Brain microvascular endothelial cell (primary cell): Measurements from ENCODE around the gene CNST.
A peak's percentile ranks its signal among the peaks of the same experiment; 100 is the strongest.

Source experiments
- DNase-seq: peaks from one replicate; pipeline ENCODE4 v3.0.0-alpha.2; 2020
- H3K27ac ChIP-seq: fragments of 250-450 bp; sonication (Bioruptor Pico); 2 replicates; pipeline ENCODE4 v1.5.1; 2020; ENCODE audit warnings: mild to moderate bottlenecking, moderate library complexity
- H3K27me3 ChIP-seq: fragments of 250-450 bp; sonication (Bioruptor Pico); replicated peaks from 2 replicates; pipeline ENCODE4 v1.5.1; 2020; ENCODE audit warnings: mild to moderate bottlenecking
- H3K36me3 ChIP-seq: fragments of 250-450 bp; sonication (Bioruptor Pico); replicated peaks from 2 replicates; pipeline ENCODE4 v1.5.1; 2020; ENCODE audit warnings: mild to moderate bottlenecking
- H3K4me3 ChIP-seq: 2 replicates; pipeline ENCODE4 v1.5.1; 2011; ENCODE audit warnings: low read depth, mild to moderate bottlenecking, control low read depth, low read length, moderate library complexity
- in situ Hi-C: cut with HindIII; loops from 2 replicates; pipeline ENCODE4 v1.10.0; 2017; ENCODE audit warnings: low sequenced_read_pairs, low pct_ligation_motif_present
- TF ChIP-seq, protein P1 (sequence below): IDR thresholded peaks from 2 replicates; pipeline ENCODE4 v1.5.1; 2011; ENCODE audit warnings: low read depth, mild to moderate bottlenecking, moderate library complexity, low read length, control low read depth, inconsistent platforms; ENCODE audit errors: missing control alignments

Gene CNST

DNA sequence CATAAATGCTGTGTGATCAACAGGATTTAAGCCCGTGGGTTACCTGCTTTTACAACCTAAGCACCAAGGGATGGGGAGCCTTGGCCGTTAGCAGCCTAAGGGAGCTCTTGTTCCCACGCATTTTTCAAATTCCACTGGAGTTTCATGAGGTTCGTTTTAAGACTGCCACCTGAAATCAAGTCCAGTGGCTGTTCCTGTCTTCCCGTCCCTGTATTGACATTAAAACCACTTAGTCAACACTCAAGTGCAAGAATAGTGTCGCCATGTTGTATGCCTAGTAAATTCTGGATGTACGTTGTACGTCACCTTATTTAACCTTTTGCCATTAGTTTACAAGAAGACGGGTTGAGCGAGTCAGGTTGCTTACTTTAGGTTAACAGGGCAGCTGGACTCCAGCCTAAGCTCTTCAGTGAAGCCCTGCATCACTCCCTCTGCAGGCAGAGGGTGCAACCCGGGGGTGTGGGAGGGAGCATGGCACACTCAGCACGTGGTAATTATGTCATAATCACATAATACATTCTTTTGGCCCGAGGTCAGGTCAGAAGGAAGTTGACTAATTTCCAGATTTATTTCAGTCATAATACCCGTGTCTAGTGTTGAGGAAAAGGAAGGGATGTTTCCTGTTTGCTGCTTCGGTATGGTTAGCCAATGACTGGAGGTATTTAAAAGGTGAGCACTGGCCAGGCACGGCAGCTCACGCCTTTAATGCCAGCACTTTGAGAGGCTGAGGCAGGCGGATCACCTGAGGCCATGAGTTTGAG, 42.5 kb downstream of the CNST start:
- Histone ChIP-seq H3K36me3 (no peaks in the 10 kb centered on the region), H3K4me3 (no peak overlapping the region), H3K27me3 (no peaks in the 10 kb centered on the region), H3K27ac (peak overlapping the region; percentile 80)
- in situ Hi-C loops, result no loop called here
- TF ChIP-seq, protein P1, sequence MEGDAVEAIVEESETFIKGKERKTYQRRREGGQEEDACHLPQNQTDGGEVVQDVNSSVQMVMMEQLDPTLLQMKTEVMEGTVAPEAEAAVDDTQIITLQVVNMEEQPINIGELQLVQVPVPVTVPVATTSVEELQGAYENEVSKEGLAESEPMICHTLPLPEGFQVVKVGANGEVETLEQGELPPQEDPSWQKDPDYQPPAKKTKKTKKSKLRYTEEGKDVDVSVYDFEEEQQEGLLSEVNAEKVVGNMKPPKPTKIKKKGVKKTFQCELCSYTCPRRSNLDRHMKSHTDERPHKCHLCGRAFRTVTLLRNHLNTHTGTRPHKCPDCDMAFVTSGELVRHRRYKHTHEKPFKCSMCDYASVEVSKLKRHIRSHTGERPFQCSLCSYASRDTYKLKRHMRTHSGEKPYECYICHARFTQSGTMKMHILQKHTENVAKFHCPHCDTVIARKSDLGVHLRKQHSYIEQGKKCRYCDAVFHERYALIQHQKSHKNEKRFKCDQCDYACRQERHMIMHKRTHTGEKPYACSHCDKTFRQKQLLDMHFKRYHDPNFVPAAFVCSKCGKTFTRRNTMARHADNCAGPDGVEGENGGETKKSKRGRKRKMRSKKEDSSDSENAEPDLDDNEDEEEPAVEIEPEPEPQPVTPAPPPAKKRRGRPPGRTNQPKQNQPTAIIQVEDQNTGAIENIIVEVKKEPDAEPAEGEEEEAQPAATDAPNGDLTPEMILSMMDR, result peak; percentile 64
- DNase-seq, result peak; percentile 92

DNA sequence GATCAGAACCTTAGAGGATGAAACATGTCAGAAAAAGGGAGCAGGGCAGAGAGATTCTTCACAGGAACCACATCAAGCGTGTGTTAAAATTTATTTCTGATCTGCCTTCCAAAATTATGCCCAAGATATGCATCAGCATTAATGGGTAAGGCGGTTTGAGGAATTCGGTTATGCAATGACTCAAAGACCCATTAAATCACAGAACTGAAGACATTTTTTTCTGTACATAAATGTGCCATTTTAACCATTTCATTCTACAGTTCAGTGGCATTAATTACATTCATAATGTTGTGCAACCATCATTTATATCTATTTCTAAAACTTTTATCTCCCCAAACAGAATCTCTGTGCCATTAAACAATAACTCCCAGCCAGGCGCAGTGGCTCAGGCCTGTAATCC, 43.4 kb downstream of the CNST start:
- no peak for DNase-seq
- H3K4me3 ChIP-seq, result no peak overlapping the region
- H3K36me3 ChIP-seq, result no peaks in the 10 kb centered on the region
- TF ChIP-seq, protein P1, result no peak
- H3K27me3 ChIP-seq, result no peaks in the 10 kb centered on the region
- in situ Hi-C loops, result no loop called here
- H3K27ac ChIP-seq, result peak overlapping the region; percentile 80

DNA sequence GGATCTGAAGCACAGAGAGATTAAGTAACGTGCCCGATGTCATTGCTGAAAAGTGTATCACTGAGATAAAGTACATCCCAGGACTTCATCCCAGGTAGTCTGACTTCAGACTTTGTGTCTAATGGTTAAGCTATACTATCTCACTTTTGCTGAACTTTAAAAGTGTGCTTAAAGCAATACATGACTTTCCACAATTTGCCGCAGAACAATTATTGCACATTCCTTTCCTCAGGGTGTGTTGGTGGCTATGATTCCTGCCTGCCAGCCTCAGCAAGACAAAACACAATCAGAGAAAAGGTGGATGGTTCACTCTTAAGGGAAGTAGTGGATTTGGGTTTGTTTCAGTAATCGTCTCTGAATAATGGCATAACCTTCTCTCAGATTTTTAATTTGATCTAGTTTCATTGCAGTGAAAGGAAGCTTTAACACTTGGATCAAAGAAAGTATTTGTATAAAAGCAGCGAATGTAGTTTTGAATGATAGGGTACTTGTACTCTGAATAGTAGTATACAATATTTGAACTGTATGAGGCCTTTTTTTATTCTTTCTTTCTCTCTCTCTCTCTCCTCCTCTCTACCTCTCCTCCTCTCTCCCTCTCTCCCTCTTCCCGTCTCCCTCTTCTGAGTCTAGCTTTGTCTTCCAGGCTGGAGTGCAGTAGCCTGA, 47.0 kb downstream of the CNST start:
- in situ Hi-C loops, result no loop called here
- Histone ChIP-seq H3K4me3 (no peak overlapping the region), H3K36me3 (no peaks in the 10 kb centered on the region), H3K27me3 (no peaks in the 10 kb centered on the region), H3K27ac (no peak overlapping the region)
- TF ChIP-seq, protein P1, result no peak
- no peak for DNase-seq

DNA sequence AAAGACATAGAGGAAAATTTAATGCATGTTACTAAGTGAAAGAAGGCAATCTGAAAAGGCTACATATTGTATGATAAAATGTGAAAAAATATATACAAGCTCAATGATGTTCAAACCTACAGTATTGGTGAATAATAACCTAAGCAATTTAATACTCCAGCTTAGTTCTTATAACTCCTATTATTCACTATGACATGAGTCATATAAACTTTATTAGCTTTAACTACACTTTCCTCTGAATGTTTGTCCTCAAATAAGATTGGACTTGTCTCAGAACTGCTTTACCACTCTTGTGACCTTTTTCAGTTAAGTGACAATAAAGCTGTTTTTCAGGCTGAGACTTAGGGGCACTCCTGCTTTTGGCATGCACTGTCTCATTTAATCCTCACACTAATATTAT, 50.9 kb downstream of the CNST start:
- TF ChIP-seq, protein P1, result no peak
- no peak overlapping the region for H3K27ac ChIP-seq
- no peaks in the 10 kb centered on the region for H3K27me3 ChIP-seq
- no peak for DNase-seq
- H3K36me3 ChIP-seq, result no peaks in the 10 kb centered on the region
- in situ Hi-C loops, result no loop called here
- H3K4me3 ChIP-seq, result no peak overlapping the region

DNA sequence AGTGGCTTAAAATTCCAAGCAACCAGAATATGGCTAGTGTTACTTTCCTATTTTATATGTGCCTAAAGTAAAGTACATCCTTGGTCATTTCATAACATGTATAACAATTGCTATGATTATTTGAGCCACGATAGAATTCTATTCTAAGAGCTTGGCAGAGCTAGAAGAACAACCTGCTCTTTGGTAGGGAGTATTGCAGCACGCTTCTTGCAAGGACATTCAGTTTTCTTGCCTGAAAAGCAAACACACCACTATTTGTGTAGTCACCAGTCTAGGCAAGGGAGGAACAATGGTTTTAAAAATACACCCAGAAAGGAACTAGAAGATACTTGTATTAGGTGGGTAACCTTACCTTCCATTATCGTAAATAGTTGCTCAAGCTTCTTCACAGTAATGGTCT, 51.5 kb downstream of the CNST start:
- no peaks in the 10 kb centered on the region for H3K27me3 ChIP-seq
- no peak for DNase-seq
- in situ Hi-C loops, result no loop called here
- no peaks in the 10 kb centered on the region for H3K36me3 ChIP-seq
- TF ChIP-seq, protein P1, result no peak
- no peak overlapping the region for H3K4me3 ChIP-seq
- H3K27ac ChIP-seq, result no peak overlapping the region
